ENCODE data around the gene KCNQ1.

The KCNQ1 gene

DNA sequence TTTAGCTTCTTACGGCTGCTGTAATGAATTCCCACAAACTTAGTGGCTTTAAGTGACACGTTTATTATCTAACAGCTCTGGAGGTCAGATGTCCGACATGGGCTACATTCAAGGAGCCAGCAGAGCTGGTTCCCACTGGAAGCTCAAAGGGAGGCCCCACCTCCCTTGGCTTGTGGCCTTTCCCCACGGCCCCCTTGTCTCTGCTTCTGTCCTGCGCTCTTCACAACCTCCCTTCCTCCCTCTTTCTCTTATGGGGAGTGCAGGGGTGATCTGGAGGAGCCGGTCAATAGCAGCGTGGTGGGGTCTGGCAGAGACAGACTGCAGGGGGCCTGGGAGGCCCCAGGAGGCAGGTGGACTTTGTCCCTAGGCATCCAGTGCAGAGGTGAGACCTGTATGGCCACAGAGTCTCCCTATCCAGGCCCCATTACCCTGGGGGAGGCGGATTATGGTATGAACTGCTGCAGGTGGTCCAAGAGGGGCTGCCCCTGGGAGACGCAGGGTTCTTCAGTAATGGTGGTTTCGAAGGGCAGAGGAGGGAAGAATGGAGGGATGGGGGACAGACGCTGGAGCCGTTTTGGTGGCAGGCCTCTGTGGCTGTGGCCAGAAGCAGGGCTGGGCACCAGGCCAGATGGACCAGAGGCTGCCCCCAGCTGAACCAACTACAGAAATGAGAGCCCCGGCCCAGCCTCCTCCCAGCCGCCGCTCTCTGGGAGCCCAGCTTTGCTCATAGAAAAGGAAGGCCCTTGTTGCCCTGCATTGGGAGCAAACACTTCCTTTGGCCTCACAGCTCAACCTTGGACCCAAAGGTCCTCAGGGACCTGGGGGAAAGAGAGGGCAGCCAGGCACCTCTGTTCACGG is 285.7 kb downstream of the KCNQ1 start:
- DNase-seq (ENCODE audit: low read depth, low spot score), result no peak

DNA sequence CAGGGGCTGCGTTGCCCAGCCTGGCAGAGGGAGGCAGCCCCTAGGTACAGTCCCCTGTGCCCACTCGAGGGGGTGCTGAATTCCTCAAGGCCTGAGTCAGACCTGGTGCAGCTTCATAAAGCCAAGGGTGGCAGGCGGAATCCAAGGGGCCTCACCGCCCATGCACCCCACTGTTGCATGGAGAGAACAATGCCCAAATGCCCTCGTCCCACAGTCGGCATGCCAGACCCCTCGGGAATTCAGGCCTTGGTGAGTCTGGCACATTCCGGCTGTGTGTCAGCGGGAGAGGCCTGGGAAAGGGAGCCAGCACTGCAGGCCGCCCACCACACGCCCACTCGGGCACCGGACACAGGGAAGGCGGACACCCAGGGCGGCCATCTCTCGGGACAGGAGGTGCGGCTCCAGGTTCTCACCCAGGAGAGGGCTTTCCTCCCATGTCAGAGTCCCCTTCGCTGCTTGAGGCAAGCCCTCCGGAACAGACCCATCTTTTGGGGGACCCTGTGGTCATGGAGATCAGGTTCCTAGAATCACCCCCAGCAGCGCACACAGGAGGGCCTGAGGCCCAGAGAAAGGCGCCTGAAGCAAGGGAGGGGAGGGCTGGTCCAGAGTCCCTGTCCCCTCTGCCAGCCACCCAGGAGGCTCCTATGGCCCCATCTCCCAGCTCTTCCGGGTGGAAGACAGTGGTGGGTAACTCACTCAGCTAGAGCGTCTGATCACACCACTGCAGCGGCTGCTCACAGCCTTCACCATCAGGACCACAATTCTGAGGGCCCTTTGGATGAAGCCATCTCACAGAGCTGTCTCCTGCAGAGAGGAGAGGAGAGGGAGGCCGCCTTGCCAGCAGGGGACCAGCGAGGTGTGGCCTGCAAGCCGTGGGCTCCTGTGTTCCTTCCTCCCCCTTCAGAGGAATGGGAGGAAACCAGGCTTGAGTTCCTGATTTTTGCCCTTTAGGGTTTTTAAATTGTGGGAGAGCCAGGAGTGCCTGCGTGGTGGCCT is 286.6 kb downstream of the KCNQ1 start:
- DNase-seq (ENCODE audit: low read depth, low spot score), result no peak

DNA sequence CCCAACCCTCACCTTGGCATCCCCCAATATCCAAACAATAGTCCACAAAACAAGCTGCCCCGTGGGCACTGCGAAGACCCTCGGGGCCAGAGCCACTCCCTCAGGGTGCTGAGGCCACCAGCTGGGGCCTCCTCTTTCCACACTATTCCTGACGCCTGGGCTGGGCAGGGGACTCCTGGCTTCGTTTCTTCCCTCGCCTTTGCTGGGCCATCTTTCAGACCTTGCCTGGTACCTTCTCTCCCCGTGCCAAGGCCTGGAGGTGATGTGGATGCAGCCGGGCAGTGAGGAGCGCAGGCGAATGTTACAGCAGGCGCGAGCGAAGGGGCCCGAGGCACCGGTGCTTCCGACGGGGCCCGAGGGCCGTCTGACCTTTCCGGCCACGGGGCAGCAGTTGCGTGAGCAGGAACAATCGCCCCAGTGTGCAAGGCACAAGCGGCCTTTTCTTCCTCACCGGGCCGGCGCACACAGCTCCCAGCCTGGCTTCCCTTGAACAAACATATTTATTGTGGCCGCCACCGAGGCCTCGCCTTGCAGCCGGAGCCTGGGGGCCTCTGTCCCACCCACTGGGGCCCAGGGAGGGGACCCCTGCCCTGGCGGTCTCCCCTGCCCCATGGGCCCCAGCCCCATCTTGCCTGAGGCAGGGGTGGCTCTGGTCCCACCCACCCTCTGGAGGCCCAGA is 287.6 kb downstream of the KCNQ1 start:
- no peak for DNase-seq (ENCODE audit: low read depth, low spot score)

DNA sequence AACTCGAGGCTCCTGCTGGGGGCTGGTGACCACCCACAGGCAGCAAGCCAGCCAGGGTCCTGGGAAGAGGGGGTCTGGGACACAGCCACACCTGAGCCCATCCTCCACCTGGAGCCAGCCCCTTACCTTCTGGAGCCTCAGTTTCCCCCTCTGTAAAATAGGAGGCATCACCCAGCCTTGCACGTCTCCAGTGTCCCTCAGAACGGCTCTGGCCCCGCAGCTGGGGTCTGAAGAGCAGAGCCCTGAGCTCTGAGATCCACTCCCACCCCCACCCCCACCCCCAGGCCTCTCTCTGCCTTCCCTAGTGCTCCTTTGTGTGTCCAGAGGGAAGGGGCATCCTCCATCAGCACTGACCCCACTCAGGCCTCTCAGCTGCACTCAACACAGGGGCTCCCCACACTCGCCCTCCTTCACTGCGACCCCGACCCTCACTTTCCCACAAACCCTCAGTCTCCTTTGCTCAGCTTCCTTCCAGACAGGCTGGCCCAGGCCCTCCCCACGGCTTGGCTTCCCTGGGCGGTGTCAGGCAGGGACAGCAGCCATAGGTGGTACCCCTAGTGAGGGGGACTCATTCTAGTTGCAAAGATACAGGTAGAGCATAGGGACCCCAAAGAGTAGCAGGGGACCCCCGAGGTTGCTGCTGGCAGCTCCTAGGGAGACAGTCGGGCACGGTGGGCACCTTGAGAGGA is 288.3 kb downstream of the KCNQ1 start:
- DNase-seq (ENCODE audit: low read depth, low spot score), result no peak

DNA sequence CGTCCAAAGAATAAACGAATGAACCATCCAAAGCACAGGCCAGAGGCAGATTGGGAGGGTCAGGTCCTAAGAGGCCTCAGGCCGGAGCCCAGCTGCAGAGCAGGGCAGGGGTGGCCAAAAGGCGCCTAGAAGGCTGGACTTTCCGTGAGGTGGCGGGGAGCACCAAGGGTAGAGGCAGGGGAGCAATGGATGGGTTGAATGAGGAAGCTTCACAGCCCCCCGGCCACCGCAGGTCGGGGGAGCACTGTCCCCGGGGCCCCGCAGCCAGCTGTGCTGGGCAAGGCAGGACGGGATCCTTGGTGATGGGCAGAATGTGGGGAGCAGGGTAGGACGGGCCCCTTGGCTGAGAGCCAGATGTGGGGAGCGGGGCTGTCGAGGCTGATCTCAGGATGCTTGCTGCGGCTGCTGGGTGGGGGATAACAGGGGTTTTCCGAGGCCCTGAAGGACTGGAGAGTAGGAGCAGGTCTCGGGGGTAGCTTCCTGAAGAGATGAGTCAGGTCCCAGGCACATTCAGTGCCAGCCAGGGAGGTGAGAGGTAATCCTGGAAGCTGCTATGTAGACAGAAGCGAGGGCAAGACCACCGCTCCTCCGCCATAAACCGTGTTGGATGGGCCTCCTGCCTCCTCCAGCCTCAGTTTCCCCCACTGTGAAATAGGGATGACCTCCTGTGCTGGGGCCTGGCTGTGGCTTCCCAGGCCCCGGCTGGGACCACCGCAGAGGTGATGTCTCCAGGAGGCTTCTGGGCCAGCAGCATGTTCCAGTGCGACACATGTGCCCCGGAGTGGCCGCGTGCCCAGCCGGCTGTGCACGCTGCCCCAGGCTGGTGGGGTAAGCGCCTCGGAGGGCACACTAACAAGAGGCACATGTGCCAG is 289.6 kb downstream of the KCNQ1 start:
- DNase-seq (ENCODE audit: low read depth, low spot score), result no peak

DNA sequence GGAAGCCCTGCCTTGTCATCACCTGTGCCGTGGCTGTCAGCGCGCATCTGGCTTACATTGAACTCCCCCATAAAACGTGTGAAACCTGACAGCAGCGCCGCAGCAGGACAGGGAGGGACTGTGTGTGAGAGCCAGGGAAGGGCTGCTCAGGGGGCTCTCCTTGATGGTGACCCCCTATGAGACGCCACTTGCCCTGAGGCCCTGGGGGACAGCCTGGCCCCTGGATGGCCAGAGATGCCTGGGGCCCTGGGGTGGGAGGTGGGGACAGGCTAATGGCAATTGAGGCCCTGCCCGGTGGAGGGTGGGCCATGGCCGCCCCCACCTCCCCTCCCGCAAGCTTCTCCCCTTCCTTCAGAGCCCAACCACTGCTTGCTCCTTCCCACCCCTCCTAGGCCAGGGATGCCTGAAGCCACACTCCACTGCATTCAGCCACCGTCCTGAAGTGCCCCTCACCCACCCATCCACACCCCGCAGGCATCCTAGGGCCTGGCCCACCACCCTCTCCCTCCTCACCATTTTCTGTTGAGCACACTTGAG is 290.3 kb downstream of the KCNQ1 start:
- no peak for DNase-seq (ENCODE audit: low read depth, low spot score)

DNA sequence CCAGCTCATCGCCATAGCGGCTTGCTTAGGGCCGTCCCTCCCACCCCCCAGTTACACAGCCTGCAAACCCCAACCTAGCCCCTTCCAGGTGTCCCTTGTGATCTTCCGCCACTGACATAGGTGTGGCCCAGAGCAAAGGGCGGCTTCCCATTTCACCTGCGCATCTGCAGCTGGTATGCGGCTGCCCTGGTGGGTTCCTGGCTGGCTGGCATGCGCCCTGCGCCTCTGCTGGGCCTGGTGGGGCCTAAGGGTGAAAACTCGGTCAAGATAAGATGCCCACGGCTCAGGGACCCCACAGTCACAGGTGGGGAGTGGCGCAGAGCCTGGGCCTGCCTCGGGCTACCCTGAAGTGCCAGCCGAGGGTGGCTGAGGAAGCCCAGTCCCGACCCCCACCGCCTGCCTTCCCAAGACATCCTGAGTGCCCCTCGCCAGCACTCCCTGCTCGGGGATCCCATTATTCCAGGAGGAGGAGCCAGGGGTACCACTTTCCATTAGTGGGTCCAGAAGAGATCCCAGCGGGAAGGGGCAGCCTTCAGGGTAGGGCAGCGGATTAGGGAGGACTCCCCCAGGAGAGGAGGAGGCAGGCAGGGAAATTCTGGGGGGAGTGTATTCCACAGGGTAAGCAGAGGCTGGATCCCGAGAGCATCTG is 291.9 kb downstream of the KCNQ1 start:
- no peak for DNase-seq (ENCODE audit: low read depth, low spot score)

DNA sequence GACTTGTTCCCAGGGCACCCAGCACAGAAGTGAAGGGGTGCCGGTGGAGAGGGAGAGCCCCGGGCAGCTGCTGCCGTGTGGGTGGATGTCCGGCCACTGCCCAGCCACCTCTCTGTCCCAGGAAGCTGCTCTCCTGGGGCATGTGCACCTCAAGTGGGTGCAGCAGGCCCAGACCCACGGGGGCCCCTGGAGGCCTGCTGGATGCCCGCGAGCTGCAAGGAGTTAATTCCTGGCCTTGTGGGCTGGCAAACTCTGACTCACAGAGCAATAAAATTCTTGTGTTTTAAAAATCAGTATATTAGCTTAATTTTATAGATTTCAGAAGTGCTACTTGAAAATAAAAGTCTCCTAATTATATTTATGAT is 292.4 kb downstream of the KCNQ1 start:
- DNase-seq (ENCODE audit: low read depth, low spot score), result no peak

DNA sequence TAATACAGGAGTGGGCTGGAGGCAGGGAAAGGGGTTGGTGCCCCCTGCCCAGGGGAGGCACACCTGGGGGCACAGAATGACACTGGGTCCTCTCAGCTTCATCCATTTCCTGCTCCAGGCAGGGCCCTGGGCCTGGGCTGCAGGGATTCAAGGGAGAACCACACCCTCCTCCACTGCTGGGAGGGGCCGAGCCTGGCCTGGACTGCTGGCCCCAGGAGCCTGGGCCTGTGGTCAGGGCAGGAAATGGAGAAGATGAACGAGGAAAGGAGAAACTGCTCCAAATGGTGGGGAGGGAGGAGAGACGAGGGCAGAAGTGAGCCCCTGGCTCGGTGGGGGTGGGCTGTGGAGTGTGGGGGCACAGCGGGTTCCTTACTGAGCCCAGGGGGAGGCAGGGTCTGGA is 293.1 kb downstream of the KCNQ1 start:
- no peak for DNase-seq (ENCODE audit: low read depth, low spot score)

DNA sequence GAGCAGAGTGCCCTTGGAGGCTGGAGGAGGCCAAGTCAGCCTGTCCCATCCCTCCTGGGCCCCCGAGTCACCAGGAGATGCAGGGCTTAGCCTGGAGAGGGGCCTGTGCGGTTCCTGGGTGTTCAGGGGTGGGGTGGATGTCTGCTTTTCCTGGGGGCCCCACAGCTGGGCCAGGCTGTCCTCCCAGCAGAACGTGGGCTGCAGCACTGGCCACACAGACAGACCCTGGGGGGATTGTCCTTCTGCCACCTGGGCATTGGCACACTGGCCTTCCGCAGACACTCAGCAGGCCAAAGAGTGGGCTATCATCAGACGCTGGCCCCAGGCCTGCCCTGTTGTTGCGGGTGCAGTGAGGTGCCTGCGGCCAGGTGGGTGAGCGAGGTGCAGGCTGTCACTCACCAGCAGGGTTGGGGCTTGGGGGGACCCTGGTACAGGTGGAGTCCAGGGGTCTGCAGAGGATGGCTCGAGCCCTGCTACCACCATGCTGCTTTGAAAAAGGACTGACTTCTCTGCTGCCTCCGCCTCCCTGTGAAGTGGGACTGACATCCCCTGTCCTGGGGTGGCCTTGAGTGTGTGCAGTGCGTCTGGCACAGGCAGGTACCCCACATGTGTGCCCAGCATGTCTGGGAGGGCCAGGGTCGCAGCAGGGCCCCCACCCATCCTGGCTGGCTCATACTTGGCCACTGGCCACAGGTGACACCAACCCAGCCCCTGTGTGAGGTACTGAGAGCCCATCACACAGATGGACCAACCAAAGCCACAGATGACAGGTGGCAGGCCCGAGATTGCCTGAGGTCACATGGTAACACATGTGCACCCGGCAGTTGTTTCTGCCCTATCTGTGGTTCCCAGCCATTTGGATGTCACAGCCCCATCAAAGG is 294.0 kb downstream of the KCNQ1 start:
- no peak for DNase-seq (ENCODE audit: low read depth, low spot score)

DNA sequence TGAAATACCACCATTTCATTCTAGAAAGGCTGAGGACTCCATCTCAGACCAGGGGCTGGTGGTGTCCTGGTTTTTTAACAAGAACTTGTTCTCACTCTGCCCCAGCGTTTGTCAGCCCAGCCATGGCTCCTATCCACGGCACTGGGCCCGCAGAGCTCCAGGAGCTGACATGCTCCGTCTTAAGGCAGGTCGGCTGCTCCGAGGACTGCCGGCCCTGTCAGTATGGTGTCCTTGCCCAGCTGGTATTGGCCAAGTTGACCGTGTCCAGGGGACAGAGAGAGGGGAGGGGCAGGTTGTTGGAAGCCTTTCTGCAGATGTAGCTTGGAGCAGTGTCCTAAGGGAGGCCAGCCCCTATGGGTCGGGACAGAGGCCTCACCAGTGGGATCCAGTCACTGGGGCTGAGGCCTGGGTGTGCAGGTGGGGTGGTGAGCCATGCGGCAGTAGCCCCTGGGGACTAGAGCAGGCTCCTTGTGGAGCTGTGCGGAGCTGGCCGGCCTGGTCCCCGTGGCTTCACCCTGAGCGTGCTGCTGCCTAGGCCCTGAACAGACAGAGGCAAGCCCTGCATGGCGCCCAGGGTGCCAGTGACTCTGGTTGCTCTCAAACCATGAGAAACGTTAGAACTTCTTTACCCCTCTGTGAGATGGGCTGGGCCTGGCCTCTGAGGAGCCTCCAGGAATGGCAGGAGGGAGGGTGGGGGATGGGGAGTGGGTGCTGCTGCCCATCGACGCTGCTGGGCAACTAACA is 294.9 kb downstream of the KCNQ1 start:
- DNase-seq (ENCODE audit: low read depth, low spot score), result no peak

DNA sequence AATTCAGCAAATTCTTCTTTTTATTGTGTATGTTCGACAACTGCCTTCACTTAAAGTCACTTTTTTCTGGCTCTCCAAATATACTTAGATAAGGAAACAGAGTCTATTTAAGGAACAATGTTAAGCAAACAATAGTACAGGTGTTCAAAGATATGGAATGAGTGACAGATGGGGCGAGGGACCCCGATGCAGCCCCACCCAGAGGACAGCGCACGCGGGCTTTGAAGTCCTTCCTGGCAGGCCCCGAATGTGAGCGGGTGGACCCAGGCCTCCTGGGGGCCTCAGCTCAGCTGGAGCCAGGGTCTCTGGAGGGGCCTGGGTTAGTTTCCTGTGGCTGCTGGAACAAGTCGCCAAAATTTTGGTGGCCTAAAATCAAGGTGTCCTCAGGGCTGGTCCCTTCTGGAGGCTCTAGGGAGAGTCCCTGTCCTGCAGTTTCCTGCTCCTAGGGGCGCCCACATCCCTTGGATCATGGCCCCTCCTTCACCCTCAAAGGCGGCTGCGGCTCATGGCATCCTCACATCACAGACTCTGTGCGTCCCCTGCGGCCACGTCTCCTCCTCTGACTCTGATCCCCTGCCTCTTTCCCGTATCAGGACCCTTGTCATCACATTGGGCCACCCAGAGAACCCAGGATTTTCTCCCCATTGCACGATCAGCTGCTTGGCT is 295.6 kb downstream of the KCNQ1 start:
- no peak for DNase-seq (ENCODE audit: low read depth, low spot score)

DNA sequence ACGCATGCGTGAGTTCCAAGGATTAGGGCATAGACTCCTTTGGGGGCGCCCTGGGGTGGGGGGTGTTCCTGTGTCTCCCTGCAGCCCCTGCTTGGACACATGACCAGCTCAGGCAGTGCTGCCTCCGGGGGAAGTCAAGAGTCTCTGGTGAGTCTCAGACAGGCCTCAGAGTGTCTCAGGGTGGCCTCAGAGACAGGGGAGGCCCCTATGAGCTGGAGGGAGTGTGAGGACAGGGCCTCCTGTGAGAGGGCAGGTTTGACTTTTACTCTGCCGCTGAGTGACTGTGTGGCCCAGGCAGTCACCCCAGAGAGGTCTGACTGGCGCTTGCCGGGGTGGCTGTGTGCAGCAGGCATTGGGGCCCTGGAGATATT is 296.2 kb downstream of the KCNQ1 start:
- no peak for DNase-seq (ENCODE audit: low read depth, low spot score)

DNA sequence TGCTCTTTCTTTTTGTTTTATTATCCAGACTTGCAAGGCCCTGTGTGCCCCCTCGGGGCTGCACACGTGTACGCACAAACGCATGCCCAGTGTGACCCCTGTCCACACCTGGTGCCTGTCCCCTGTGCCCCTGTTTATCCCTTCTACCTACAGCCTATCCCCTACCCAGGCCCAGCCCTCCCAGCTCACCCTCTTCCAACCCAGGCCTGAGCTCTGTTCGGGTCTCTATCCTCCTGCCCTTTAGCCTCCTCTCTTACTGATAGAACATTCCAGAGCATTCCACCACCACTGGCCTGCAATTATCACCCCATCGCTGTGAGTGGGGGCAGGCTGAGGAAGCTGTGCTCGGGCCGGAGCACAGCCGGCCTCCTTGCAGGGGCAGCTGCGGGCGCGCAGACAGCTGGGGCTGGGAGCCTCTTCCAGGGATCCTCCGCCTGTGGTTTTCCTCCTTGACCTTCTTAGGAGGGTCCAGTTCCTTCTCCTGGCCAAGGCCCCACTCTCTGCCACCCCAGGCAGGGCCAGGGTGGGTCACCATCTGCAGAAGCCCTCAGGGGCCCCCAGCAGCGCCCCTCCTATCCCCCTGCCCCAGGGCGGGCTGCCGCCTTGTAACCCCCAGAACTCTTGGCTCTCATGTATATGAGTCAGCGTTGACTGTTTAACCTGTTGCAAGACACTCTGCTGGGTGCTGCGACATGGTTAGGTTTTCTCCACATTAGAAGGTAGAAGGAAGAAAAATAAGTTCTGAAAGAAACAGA is 296.7 kb downstream of the KCNQ1 start:
- no peak for DNase-seq (ENCODE audit: low read depth, low spot score)

DNA sequence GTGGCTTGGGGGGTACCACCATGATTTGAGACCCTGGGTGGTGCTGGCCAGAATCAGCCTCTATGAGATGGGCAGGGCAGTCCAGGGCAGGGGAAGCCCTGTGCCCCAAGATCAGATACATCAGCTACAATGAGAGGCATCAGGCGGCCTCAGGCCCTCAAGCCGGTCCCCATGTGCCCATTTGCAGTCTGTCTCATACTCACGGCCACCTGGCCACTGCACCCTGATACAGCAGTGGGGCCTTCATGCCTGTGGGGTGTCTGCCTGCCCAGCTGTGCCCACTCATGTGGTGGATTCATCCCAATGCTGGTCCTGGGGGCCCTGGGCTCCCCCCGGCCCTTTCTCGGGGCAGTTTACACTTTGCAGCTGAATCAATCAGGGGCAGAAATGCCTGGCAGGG is 297.4 kb downstream of the KCNQ1 start:
- DNase-seq (ENCODE audit: low read depth, low spot score), result no peak

DNA sequence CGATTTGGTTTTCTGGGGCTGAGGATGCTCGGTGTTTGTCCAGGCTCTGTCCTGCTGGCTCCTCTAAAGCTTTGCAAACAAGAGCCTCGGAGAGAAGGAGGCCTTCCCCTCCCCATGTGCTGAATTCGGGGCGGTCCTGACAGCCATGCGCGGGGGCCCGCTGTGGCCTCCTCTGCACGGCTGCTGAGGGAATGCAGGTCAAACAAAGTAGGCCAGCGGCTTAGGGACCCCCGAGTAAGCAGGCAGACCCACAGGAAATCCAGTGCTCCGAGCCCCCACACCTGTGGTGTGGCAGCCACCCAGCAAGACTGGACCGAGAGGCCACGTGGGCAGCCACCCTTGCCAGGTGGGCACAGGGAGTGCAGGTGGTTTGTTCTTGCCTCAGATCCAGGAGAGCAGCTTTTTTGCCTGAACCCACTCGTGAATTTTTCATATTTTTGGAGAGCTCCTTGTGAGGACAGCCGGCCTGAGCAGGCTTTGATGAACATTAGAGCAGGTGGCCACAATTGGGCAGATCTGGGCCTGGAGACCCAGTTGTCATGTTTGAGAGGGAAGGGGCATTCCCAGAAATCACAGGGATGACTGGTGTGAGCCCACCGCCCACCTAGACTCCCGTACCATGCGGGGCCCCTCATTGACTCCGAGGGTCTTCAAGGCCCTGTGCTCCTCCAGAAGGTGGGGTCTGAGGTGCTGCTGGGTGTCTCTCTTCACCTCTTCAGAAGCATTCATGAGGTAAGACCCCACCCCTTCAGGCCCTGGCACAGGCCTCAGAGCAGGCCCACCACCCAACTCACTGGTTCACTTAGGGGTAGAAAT is 298.0 kb downstream of the KCNQ1 start:
- DNase-seq (ENCODE audit: low read depth, low spot score), result no peak

All from activated naive CD8-positive, alpha-beta T cell treated with anti-CD3 and anti-CD28 coated beads, Interleukin-2, amount 50 U/mL, for 16 hours (primary cell).